PC-9 (cell line): ENCODE results near the gene PLCH2.

Experiments used
- CTCF ChIP-seq: fragments of 200-600 bp; sonication (generic); conservative IDR thresholded peaks from 2 replicates; pipeline ENCODE4 v1.6.1; 2017; ENCODE audit warnings: mixed run types, antibody characterized with exemption, mild to moderate bottlenecking, moderate library complexity
- EZH2 ChIP-seq: fragments of 200-600 bp; sonication (generic); IDR thresholded peaks from 2 replicates; pipeline ENCODE4 v1.8.0; 2017; ENCODE audit warnings: antibody characterized with exemption, low read depth

- no peak for TF ChIP-seq EZH2
- no peak for TF ChIP-seq CTCF
These were observed 69.0 kb downstream of the PLCH2 start for GRCh38 chr1:2544875-2545640.
